ENCODE results near the gene NUCB1. TPM values are rescaled to one million over a fixed set of nuclear protein-coding genes. Genes with fewer than 3 reads are reported as not detected.

Gene NUCB1
- total and polyA plus RNA-seq, 9 of the 15 experiments (the other 6 are each of a cell fraction or from before 2014, with no cell fraction given): 3.1 to 153 (median 71.7) TPM

GRCh38 chr19:48859711-48860572, 40.2 kb upstream of the NUCB1 start (continued):
- TF ChIP-seq TFAM (CRISPR knock-in tag; conservative IDR thresholded peaks at IDR 0.05) (no peak), SRSF1 (IDR thresholded peaks at IDR 0.05; ENCODE audit: low read depth, low read length) (no peak), SOX6 (IDR thresholded peaks at IDR 0.05) (no peak), ZNF408 (CRISPR knock-in tag; IDR thresholded peaks at IDR 0.05; ENCODE audit: low read depth) (no peak), ZNF699 (CRISPR knock-in tag; IDR thresholded peaks at IDR 0.05; ENCODE audit: insufficient replicate concordance) (no peak), HNRNPUL1 (IDR thresholded peaks at IDR 0.05; ENCODE audit: low read length) (no peak), ZNF280B (CRISPR knock-in tag; IDR thresholded peaks at IDR 0.05) (no peak), BCL6 (CRISPR knock-in tag; IDR thresholded peaks at IDR 0.05) (no peak), EP400 (IDR thresholded peaks at IDR 0.05) (peak; percentile 59; the same call in 1 of the 2 replicates), JUNB (CRISPR knock-in tag; conservative IDR thresholded peaks at IDR 0.05) (no peak), NCOA4 (IDR thresholded peaks at IDR 0.05; ENCODE audit: partially characterized antibody) (no peak), NFYB (IDR thresholded peaks at IDR 0.05; ENCODE audit: extremely low read depth, insufficient read length) (peak; percentile 35), MED1 (CRISPR knock-in tag; IDR thresholded peaks at IDR 0.05; ENCODE audit: borderline replicate concordance) (no peak), ZFPM2 (CRISPR knock-in tag; IDR thresholded peaks at IDR 0.05) (no peak), ESRRB (CRISPR knock-in tag; IDR thresholded peaks at IDR 0.05; ENCODE audit: borderline replicate concordance) (no peak), TCF15 (CRISPR knock-in tag; IDR thresholded peaks at IDR 0.05) (no peak), ZBTB7A (IDR thresholded peaks at IDR 0.05; ENCODE audit: borderline replicate concordance, control insufficient read depth, low read depth, low read length) (peak; percentile 30; the same call in 1 of the 2 replicates), SUPT5H (IDR thresholded peaks at IDR 0.05) (peak; percentile 66), ETV5 (CRISPR knock-in tag; IDR thresholded peaks at IDR 0.05; ENCODE audit: low read depth) (no peak; the same call in 1 of the 2 replicates), HDAC6 (IDR thresholded peaks at IDR 0.05; ENCODE audit: low read depth, low read length) (no peak), ATF3 (IDR thresholded peaks at IDR 0.05) (peak; percentile 95), ATF3 (CRISPR knock-in tag; conservative IDR thresholded peaks at IDR 0.05) (no peak; the same call in 1 of the 2 replicates), ELF4 (CRISPR knock-in tag; IDR thresholded peaks at IDR 0.05) (no peak), MAFK (IDR thresholded peaks at IDR 0.05; ENCODE audit: low read length) (peak; percentile 6; the same call in 1 of the 2 replicates), HNRNPK (IDR thresholded peaks at IDR 0.05; ENCODE audit: low read depth, low read length, poor library complexity, severe bottlenecking) (no peak), KAT8 (IDR thresholded peaks at IDR 0.05; ENCODE audit: low read depth) (no peak), EZH2 (IDR thresholded peaks at IDR 0.05; ENCODE audit: borderline replicate concordance, low read depth, low read length) (no peak), ZNF583 (CRISPR knock-in tag; IDR thresholded peaks at IDR 0.05) (no peak), RBFOX2 (IDR thresholded peaks at IDR 0.05; ENCODE audit: low read depth, low read length) (peak; percentile 82)
